WERI-Rb-1 (cell line): ENCODE results near the gene FHOD1.

Experiments
- DNase-seq: peaks from one replicate; pipeline ENCODE4 v3.0.0-alpha.2; 2020
- H3K27ac ChIP-seq: fragments of 250-450 bp; sonication (Bioruptor Pico); 2 replicates; pipeline ENCODE4 v1.5.1; 2020; ENCODE audit warnings: mild to moderate bottlenecking, moderate library complexity
- H3K27me3 ChIP-seq: fragments of 250-450 bp; sonication (Bioruptor Pico); 2 replicates; pipeline ENCODE4 v1.5.1; 2021; ENCODE audit warnings: mild to moderate bottlenecking, low read depth, moderate library complexity; ENCODE audit not compliant: insufficient read depth, severe bottlenecking
- H3K36me3 ChIP-seq: fragments of 250-450 bp; sonication (Bioruptor Pico); 2 replicates; pipeline ENCODE4 v1.5.1; 2020; ENCODE audit warnings: mild to moderate bottlenecking, moderate library complexity
- H3K4me3 ChIP-seq: 2 replicates; pipeline ENCODE4 v1.5.1; 2011; ENCODE audit warnings: low read depth, mild to moderate bottlenecking, control low read depth, low read length
- H3K9me3 ChIP-seq: fragments of 250-450 bp; sonication (Bioruptor Pico); 2 replicates; pipeline ENCODE4 v1.5.1; 2021; ENCODE audit warnings: mild to moderate bottlenecking, moderate library complexity; ENCODE audit not compliant: severe bottlenecking
- TF ChIP-seq, protein P1 (sequence below): IDR thresholded peaks from 2 replicates; pipeline ENCODE4 v1.5.1; 2011; ENCODE audit warnings: low read depth, mild to moderate bottlenecking, control low read depth, inconsistent platforms, low read length

FHOD1 gene

DNA sequence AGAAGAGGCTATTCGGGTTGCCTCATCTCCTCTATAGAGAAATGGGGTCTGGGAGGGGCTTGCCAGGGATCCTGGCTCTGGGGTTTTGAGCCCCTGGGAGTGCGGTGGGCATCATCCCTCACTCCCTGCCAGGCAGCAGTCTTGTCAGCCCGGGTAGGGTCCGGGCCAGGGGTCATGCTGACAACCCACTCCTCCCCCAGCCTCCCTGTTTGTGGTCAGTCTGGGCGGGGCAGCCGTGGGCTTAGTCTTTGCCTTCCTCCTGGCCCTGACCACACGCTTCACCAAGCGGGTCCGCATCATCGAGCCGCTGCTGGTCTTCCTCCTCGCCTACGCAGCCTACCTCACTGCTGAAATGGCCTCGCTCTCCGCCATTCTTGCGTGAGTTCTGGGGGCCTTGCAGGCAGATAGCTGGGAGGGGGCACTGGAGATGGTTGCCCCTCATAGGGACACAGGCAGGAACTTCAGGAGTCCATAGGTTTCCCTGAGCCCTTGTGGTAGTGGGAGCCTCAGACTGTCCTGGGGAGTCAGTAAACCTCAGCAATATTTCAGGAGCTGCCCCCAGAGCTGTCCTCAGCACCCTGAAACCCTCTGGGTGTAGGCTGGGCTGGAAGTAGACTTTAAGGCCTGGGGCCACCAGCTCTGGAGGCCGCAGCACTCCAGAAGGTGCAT lies 8.4 kb upstream of the FHOD1 start:
- TF ChIP-seq, protein P1, sequence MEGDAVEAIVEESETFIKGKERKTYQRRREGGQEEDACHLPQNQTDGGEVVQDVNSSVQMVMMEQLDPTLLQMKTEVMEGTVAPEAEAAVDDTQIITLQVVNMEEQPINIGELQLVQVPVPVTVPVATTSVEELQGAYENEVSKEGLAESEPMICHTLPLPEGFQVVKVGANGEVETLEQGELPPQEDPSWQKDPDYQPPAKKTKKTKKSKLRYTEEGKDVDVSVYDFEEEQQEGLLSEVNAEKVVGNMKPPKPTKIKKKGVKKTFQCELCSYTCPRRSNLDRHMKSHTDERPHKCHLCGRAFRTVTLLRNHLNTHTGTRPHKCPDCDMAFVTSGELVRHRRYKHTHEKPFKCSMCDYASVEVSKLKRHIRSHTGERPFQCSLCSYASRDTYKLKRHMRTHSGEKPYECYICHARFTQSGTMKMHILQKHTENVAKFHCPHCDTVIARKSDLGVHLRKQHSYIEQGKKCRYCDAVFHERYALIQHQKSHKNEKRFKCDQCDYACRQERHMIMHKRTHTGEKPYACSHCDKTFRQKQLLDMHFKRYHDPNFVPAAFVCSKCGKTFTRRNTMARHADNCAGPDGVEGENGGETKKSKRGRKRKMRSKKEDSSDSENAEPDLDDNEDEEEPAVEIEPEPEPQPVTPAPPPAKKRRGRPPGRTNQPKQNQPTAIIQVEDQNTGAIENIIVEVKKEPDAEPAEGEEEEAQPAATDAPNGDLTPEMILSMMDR = no peak
- Histone ChIP-seq H3K9me3 (no peaks in the 10 kb centered on the region), H3K4me3 (no peak overlapping the region), H3K27me3 (no peaks in the 10 kb centered on the region), H3K27ac (no peak overlapping the region), H3K36me3 (no peaks in the 10 kb centered on the region; the same call in 1 of the 2 replicates)
- no peak for DNase-seq

GRCh38 chr16:67254801-67255552 lies 7.7 kb upstream of the FHOD1 start:
- DNase-seq = no peak
- Histone ChIP-seq H3K27me3 (no peaks in the 10 kb centered on the region), H3K36me3 (no peaks in the 10 kb centered on the region; the same call in 1 of the 2 replicates), H3K27ac (no peak overlapping the region), H3K9me3 (no peaks in the 10 kb centered on the region), H3K4me3 (no peak overlapping the region)
- TF ChIP-seq, protein P1 = no peak

- TF ChIP-seq, protein P1 = no peak
Measured at GRCh38 chr16:67252609-67253497, 5.6 kb upstream of the FHOD1 start.

DNA sequence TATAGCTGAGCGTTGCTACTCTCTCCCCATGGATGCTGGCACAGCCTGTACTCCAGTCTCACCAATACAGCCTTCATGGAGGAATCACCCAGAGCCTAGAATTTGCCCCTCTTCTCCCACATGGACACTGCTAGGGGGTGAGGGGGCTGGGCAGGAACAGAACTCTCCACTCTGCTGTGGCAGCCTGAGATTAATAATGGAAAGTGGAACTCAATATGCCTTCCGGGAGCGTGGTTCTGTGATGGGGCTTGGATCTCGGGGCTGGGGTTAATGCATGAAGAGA lies 2.7 kb upstream of the FHOD1 start:
- Histone ChIP-seq H3K36me3 (no peaks in the 10 kb centered on the region), H3K9me3 (no peaks in the 10 kb centered on the region), H3K4me3 (no peak overlapping the region), H3K27ac (no peak overlapping the region), H3K27me3 (peaks cover 3% of the 10 kb centered on the region)
- DNase-seq = no peak
- TF ChIP-seq, protein P1 = no peak

More at GRCh38 chr16:67252609-67253497, 5.6 kb upstream of the FHOD1 start:
- Histone ChIP-seq H3K27me3 (peaks cover 3% of the 10 kb centered on the region), H3K36me3 (no peaks in the 10 kb centered on the region; the same call in 1 of the 2 replicates), H3K4me3 (no peak overlapping the region), H3K9me3 (no peaks in the 10 kb centered on the region), H3K27ac (no peak overlapping the region)
- no peak for DNase-seq

- TF ChIP-seq, protein P1 = no peak
- no peak for DNase-seq
- H3K27me3 ChIP-seq = peaks cover 3% of the 10 kb centered on the region
- H3K27ac ChIP-seq = no peak overlapping the region
- H3K4me3 ChIP-seq = peak overlapping the region; percentile 77
- no peaks in the 10 kb centered on the region for H3K9me3 ChIP-seq
- H3K36me3 ChIP-seq = no peaks in the 10 kb centered on the region
Measured at GRCh38 chr16:67249178-67250044, 2.1 kb upstream of the FHOD1 start.
